Neutrophil (primary cell): ENCODE data around the gene THRSP.

Source experiments
- H3K27ac ChIP-seq: fragments of 200-600 bp; sonication (generic); 2 replicates; pipeline ENCODE4 v1.5.1; 2016; ENCODE audit warnings: mild to moderate bottlenecking, moderate library complexity
- H3K27me3 ChIP-seq: fragments of 200-600 bp; sonication (generic); 2 replicates; pipeline ENCODE4 v1.6.0; 2016; ENCODE audit warnings: mild to moderate bottlenecking
- H3K36me3 ChIP-seq: fragments of 200-600 bp; sonication (generic); 2 replicates; pipeline ENCODE4 v1.5.1; 2017
- H3K4me1 ChIP-seq, 2 experiments: fragments of 200-600 bp in 1 of 2; sonication (generic) in 1 of 2; 1 replicate in 1 of 2; 2 replicates in 1 of 2; pipeline versions ENCODE4 v1.5.1 to v1.6.1; 2013 to 2016; ENCODE audit warnings: low read depth in 1 of 2, low read length in 1 of 2, mild to moderate bottlenecking in 1 of 2, moderate library complexity in 1 of 2; ENCODE audit not compliant: control insufficient read depth in 1 of 2, insufficient read depth in 1 of 2
- H3K4me3 ChIP-seq, 2 experiments: fragments of 200-600 bp in 1 of 2; sonication (generic) in 1 of 2; 1 replicate in 1 of 2; 2 replicates in 1 of 2; pipeline ENCODE4 v1.5.1; 2013 to 2016; ENCODE audit warnings: low read depth in 1 of 2, low read length in 1 of 2, mild to moderate bottlenecking in 1 of 2, moderate library complexity in 1 of 2
- H3K9me3 ChIP-seq: fragments of 200-600 bp; sonication (generic); 2 replicates; pipeline ENCODE4 v1.5.1; 2016
- TF ChIP-seq, protein P1 (sequence below): fragments of 200-600 bp; sonication (generic); IDR thresholded peaks from 2 replicates; pipeline ENCODE4 v1.5.1; 2016; ENCODE audit warnings: antibody characterized with exemption

Gene THRSP

DNA sequence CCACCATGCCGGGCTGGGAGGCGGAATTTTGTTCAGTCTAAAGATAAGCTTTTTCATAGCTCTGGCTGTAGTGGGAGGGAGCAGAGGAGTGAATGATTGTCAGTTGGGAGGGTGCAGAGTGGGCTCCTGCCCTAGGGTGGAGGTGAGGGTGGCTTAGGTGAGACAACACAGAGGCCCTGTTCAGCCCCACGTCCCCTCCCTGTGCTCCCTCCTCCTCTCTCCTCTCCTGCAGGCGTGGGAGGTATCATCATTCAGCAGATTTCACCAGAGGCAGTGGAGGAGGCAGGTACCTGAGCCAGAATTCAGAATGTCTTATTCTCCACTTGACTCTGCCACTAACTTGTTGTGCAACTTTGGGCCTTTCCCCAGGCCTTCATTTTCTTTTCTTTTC is 1.7 kb upstream of the THRSP start:
- Histone ChIP-seq H3K27me3 (no peaks in the 10 kb centered on the region), H3K9me3 (no peaks in the 10 kb centered on the region), H3K36me3 (no peaks in the 10 kb centered on the region), H3K4me3 (no peak overlapping the region), H3K27ac (no peak overlapping the region), H3K4me1 (no peaks in the 10 kb centered on the region)
- TF ChIP-seq, protein P1, sequence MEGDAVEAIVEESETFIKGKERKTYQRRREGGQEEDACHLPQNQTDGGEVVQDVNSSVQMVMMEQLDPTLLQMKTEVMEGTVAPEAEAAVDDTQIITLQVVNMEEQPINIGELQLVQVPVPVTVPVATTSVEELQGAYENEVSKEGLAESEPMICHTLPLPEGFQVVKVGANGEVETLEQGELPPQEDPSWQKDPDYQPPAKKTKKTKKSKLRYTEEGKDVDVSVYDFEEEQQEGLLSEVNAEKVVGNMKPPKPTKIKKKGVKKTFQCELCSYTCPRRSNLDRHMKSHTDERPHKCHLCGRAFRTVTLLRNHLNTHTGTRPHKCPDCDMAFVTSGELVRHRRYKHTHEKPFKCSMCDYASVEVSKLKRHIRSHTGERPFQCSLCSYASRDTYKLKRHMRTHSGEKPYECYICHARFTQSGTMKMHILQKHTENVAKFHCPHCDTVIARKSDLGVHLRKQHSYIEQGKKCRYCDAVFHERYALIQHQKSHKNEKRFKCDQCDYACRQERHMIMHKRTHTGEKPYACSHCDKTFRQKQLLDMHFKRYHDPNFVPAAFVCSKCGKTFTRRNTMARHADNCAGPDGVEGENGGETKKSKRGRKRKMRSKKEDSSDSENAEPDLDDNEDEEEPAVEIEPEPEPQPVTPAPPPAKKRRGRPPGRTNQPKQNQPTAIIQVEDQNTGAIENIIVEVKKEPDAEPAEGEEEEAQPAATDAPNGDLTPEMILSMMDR, result no peak

DNA sequence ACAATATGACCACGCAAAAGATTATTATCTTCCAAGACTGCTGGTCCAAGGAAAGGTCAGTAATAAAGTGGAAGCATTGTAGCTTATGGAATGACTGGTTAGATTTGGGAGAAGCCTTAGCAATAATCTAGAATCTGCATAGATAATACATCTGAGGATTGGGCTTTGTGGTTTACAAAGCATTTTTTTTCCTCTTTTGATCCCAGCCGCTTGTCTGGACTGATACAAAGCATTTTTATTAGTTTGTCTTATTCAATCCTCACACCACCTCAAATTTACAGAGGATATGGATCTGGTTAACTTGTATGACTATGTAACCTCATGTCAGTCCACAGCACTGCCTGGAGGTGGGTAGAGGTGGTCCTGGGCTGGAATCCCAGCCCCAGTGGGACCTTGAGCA is 990 bp upstream of the THRSP start:
- Histone ChIP-seq H3K27ac (no peak overlapping the region), H3K4me1 (no peaks in the 10 kb centered on the region)
- TF ChIP-seq, protein P1, result no peak

GRCh38 chr11:78065203-78065602 is 1.5 kb downstream of the THRSP start:
- Histone ChIP-seq H3K4me1 (no peaks in the 10 kb centered on the region), H3K9me3 (no peaks in the 10 kb centered on the region), H3K27me3 (no peaks in the 10 kb centered on the region), H3K27ac (no peak overlapping the region), H3K36me3 (peaks cover 21% of the 10 kb centered on the region), H3K4me3 (no peak overlapping the region)
- TF ChIP-seq, protein P1, result no peak

More for the DNA sequence above, 990 bp upstream of the THRSP start:
- H3K4me3 ChIP-seq, result no peak overlapping the region
- peaks cover 4% of the 10 kb centered on the region for H3K36me3 ChIP-seq
- H3K27me3 ChIP-seq, result no peaks in the 10 kb centered on the region
- no peaks in the 10 kb centered on the region for H3K9me3 ChIP-seq

- Histone ChIP-seq H3K27me3 (no peaks in the 10 kb centered on the region), H3K9me3 (no peaks in the 10 kb centered on the region), H3K36me3 (peaks cover 28% of the 10 kb centered on the region), H3K4me3 (no peak overlapping the region), H3K4me1 (no peaks in the 10 kb centered on the region), H3K27ac (no peak overlapping the region)
- TF ChIP-seq, protein P1, result no peak
These were observed 2.8 kb downstream of the THRSP start for GRCh38 chr11:78066471-78066870.

DNA sequence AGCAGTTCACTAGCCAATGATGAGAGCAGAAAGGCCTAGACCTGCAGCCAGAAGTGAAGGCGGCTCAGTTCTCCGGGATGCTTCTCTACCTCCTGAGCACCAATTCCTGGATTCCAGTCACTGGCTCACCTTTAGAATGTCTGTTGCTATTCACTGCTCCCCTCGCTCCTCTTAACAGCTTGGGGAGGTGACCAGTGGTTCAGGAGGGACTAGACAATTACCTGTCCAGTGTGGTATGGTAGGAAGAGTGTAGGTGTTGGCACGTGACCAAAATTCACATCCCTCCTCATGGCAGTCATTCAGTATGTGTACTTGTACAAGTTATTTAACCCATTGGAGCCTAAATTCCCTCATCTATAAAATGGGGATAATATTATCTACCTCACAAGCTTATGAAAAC is 4.0 kb downstream of the THRSP start:
- H3K4me1 ChIP-seq, result no peaks in the 10 kb centered on the region
- H3K4me3 ChIP-seq, result no peak overlapping the region
- peaks cover 40% of the 10 kb centered on the region for H3K36me3 ChIP-seq
- TF ChIP-seq, protein P1, result no peak
- no peak overlapping the region for H3K27ac ChIP-seq
- H3K9me3 ChIP-seq, result no peaks in the 10 kb centered on the region
- no peaks in the 10 kb centered on the region for H3K27me3 ChIP-seq

GRCh38 chr11:78069465-78069864 is 5.8 kb downstream of the THRSP start:
- Histone ChIP-seq H3K4me1 (no peaks in the 10 kb centered on the region), H3K9me3 (no peaks in the 10 kb centered on the region), H3K4me3 (no peak overlapping the region), H3K36me3 (peaks cover 41% of the 10 kb centered on the region), H3K27ac (no peak overlapping the region), H3K27me3 (no peaks in the 10 kb centered on the region)
- TF ChIP-seq, protein P1, result no peak
